Measurements from ENCODE around the gene SSH2.

SSH2 gene

GRCh38 chr17:29615048-29615385 is 315.0 kb downstream of the SSH2 start:
- Mint-ChIP-seq H3K9me3 (no peaks in the 10 kb centered on the region), H3K36me3 (ENCODE audit: insufficient read depth) (peaks cover 2% of the 10 kb centered on the region), H3K4me3 (peak overlapping the region; percentile 85), H3K27ac (ENCODE audit: low read depth) (peak overlapping the region; percentile 57), H3K4me1 (peaks cover 41% of the 10 kb centered on the region), H3K27me3 (no peaks in the 10 kb centered on the region)
- DNase-seq (ENCODE audit: low spot score in 2 of 2) (peak; percentile 57 to 73), ATAC-seq (replicated peaks; ENCODE audit: extremely low read depth, poor library complexity, severe bottlenecking) (peak; percentile 58)

- ATAC-seq (replicated peaks; ENCODE audit: extremely low read depth, poor library complexity, severe bottlenecking) (no peak), DNase-seq (ENCODE audit: low spot score in 2 of 2) (no peak)
- no peaks in the 10 kb centered on the region for H3K27me3 Mint-ChIP-seq
- H3K36me3 Mint-ChIP-seq (ENCODE audit: insufficient read depth): peaks cover 2% of the 10 kb centered on the region
- H3K4me1 Mint-ChIP-seq: peaks cover 41% of the 10 kb centered on the region
- peak overlapping the region; percentile 57 for H3K27ac Mint-ChIP-seq (ENCODE audit: low read depth)
- no peaks in the 10 kb centered on the region for H3K9me3 Mint-ChIP-seq
- peak overlapping the region; percentile 85 for H3K4me3 Mint-ChIP-seq
These were observed 315.5 kb downstream of the SSH2 start for GRCh38 chr17:29614349-29615047.

DNA sequence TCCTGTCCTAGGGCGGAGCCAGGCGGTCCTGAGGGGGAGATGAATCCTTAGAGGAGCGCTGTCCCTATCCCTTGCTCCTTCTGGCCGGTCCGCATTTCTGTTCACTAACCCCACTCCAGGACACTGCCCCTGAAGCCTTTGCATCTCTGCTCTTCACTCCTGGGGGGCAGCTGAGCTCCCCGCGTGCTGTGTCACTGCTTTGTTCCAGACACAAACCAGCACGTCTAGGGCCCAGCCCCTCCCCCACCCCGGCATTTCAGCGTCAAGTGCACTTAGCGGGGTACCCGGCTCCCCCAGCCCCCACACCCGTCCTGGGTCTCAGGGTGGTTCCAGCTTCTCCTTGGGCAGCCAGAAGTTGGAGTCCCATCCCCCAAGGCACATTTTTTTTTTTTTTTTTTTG is 316.2 kb downstream of the SSH2 start:
- no peak for DNase-seq (ENCODE audit: low spot score in 2 of 2)
- H3K36me3 Mint-ChIP-seq (ENCODE audit: insufficient read depth): peaks cover 2% of the 10 kb centered on the region
- peak overlapping the region; percentile 85 for H3K4me3 Mint-ChIP-seq
- peaks cover 41% of the 10 kb centered on the region for H3K4me1 Mint-ChIP-seq
- ATAC-seq (replicated peaks; ENCODE audit: extremely low read depth, poor library complexity, severe bottlenecking): no peak
- H3K27me3 Mint-ChIP-seq: no peaks in the 10 kb centered on the region
- no peak overlapping the region for H3K27ac Mint-ChIP-seq (ENCODE audit: low read depth)
- no peaks in the 10 kb centered on the region for H3K9me3 Mint-ChIP-seq

DNA sequence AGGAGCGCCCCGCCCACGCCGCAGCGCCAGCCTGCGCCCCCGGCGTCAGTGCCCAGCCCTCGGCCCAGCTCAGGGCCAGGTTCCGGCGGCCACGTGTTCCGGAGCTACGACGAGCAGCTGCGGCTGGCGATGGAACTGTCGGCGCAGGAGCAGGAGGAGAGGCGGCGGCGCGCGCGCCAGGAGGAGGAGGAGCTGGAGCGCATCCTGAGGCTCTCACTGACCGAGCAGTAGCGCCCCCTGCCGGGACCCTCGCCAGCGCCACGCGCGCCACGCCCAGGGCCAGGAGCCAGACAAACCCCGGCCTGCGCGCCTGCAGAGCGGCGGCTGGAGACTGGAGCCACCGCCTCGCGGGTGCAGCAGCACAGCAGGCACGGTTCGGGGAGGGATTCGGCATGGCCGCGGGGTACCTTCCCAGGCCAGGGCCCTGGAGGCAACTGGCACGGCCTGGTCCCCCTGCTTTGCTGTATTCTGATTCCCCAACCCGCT is 316.6 kb downstream of the SSH2 start:
- no peak for ATAC-seq (replicated peaks; ENCODE audit: extremely low read depth, poor library complexity, severe bottlenecking)
- Mint-ChIP-seq H3K27me3 (no peaks in the 10 kb centered on the region), H3K4me3 (peak overlapping the region; percentile 85), H3K27ac (ENCODE audit: low read depth) (no peak overlapping the region), H3K4me1 (peaks cover 40% of the 10 kb centered on the region), H3K9me3 (no peaks in the 10 kb centered on the region), H3K36me3 (ENCODE audit: insufficient read depth) (peaks cover 2% of the 10 kb centered on the region)
- DNase-seq (ENCODE audit: low spot score in 2 of 2): peak; percentile 83 to 95

DNA sequence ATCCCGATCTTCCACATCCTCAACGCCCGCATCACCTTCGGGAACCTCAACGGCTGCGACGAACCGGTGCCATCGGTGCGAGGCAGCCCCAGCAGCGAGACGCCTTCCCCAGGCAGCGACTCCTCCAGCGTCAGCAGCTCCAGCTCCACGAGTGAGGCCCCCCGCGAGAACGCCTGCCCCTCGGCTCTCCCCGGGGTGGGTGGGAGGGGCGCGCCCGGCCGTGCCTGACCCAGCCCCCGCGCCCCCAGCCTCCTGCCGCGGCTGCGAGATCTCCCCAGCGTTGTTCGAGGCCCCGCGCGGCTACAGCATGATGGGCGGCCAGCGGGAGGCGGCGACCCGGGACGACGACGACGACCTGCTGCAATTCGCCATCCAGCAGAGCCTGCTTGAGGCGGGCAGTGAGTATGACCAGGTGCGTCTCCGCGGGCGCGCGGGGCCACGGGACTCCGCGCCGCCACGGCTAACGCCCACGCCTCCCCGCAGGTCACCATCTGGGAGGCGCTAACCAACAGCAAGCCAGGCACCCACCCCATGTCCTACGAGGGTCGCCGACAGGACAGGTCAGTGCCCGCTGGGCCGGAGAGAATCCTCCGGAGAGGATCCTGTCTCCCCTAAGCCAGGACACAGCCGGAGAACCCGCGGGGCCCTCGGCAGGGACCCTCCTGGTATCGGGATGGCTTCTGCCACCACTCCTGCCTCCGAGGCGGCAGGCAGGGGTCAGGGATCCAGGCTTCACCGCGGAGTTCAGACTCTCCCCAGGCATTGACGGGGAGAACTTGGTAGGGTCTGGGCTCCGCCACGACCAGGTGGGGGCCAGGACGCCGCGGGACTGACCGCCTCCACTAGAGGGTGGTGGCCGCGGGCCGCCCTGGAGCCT is 317.4 kb downstream of the SSH2 start:
- H3K27ac Mint-ChIP-seq (ENCODE audit: low read depth): no peak overlapping the region
- peak overlapping the region; percentile 27 for H3K4me3 Mint-ChIP-seq
- peaks cover 2% of the 10 kb centered on the region for H3K36me3 Mint-ChIP-seq (ENCODE audit: insufficient read depth)
- DNase-seq (ENCODE audit: low spot score in 2 of 2): no peak
- H3K4me1 Mint-ChIP-seq: peaks cover 36% of the 10 kb centered on the region
- no peaks in the 10 kb centered on the region for H3K27me3 Mint-ChIP-seq
- H3K9me3 Mint-ChIP-seq: no peaks in the 10 kb centered on the region
- ATAC-seq (replicated peaks; ENCODE audit: extremely low read depth, poor library complexity, severe bottlenecking): no peak

GRCh38 chr17:29612094-29612403 is 318.0 kb downstream of the SSH2 start:
- DNase-seq (ENCODE audit: low spot score in 2 of 2): no peak
- Mint-ChIP-seq H3K9me3 (no peaks in the 10 kb centered on the region), H3K27ac (ENCODE audit: low read depth) (no peak overlapping the region), H3K4me1 (peaks cover 31% of the 10 kb centered on the region), H3K27me3 (no peaks in the 10 kb centered on the region), H3K4me3 (no peak overlapping the region), H3K36me3 (ENCODE audit: insufficient read depth) (peaks cover 2% of the 10 kb centered on the region)
- ATAC-seq (replicated peaks; ENCODE audit: extremely low read depth, poor library complexity, severe bottlenecking): no peak

DNA sequence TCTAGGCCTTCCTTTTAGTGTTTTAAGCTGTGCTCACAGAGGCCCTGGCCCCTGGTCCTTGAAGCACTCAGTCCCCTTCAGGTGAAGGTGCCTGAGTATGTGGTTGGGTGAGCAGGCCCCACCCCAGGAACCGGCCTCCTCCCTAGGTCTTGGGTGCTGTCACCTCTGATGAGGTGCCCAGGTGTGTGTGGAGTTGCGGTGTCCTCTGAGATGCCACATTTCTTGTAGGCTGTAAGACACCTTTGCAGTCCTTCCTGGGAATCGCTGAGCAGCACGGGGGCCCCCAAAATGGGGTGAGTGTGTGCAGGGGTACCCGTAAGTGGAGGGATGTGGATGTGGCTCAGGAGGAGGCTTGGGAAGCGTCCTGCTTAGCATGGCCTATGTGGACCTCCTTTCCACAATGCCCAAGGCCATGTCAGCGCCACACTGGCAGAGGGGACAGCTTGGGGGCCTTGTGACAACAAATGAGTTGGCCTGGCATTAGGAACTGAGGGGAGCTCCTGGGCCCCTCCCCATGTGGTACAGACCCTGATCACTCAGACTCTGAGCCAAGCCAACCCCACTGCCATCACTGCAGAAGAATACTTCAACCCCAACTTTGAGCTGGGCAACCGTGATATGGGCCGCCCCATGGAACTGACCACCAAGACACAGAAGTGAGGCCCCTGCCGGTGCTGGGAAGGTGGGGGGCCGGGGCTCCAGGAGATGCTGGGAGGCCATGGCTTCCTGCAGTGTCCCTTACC is 318.5 kb downstream of the SSH2 start:
- no peaks in the 10 kb centered on the region for H3K9me3 Mint-ChIP-seq
- H3K36me3 Mint-ChIP-seq (ENCODE audit: insufficient read depth): peaks cover 2% of the 10 kb centered on the region
- no peak for ATAC-seq (replicated peaks; ENCODE audit: extremely low read depth, poor library complexity, severe bottlenecking)
- peaks cover 26% of the 10 kb centered on the region for H3K4me1 Mint-ChIP-seq
- DNase-seq (ENCODE audit: low spot score in 2 of 2): no peak
- H3K27me3 Mint-ChIP-seq: no peaks in the 10 kb centered on the region
- no peak overlapping the region for H3K27ac Mint-ChIP-seq (ENCODE audit: low read depth)
- H3K4me3 Mint-ChIP-seq: no peak overlapping the region

- ATAC-seq (replicated peaks; ENCODE audit: extremely low read depth, poor library complexity, severe bottlenecking): no peak
- peaks cover 15% of the 10 kb centered on the region for H3K4me1 Mint-ChIP-seq
- H3K27ac Mint-ChIP-seq (ENCODE audit: low read depth): no peak overlapping the region
- H3K4me3 Mint-ChIP-seq: no peak overlapping the region
- no peaks in the 10 kb centered on the region for H3K9me3 Mint-ChIP-seq
- no peak for DNase-seq (ENCODE audit: low spot score in 2 of 2)
- no peaks in the 10 kb centered on the region for H3K27me3 Mint-ChIP-seq
- no peaks in the 10 kb centered on the region for H3K36me3 Mint-ChIP-seq (ENCODE audit: insufficient read depth)
These were observed 319.6 kb downstream of the SSH2 start for GRCh38 chr17:29610395-29610794.

DNA sequence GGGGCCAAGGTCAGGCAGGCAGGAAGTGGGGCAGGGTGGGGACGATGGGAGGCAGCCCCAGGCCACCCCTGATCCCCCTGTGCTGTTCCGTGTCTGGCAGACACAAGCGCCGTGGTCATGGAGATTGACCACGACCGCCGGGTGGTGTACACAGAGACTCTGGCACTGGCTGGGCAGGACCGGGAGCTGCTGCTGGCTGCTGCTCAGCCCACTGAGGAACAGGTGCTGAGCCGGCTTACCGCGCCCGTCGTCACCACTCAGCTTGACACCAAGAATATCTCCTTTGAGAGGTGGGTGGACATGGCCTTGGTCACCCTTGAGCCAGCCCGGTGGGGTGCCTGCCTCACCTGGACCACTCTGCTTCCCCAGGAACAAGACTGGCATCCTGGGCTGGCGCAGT is 321.0 kb downstream of the SSH2 start:
- Mint-ChIP-seq H3K27me3 (no peaks in the 10 kb centered on the region), H3K27ac (ENCODE audit: low read depth) (no peak overlapping the region), H3K36me3 (ENCODE audit: insufficient read depth) (no peaks in the 10 kb centered on the region), H3K4me1 (peaks cover 4% of the 10 kb centered on the region), H3K4me3 (no peak overlapping the region), H3K9me3 (no peaks in the 10 kb centered on the region)
- ATAC-seq (replicated peaks; ENCODE audit: extremely low read depth, poor library complexity, severe bottlenecking) (no peak), DNase-seq (ENCODE audit: low spot score in 2 of 2) (no peak)

- no peaks in the 10 kb centered on the region for H3K9me3 Mint-ChIP-seq
- no peak for DNase-seq (ENCODE audit: low spot score in 2 of 2)
- H3K4me1 Mint-ChIP-seq: no peaks in the 10 kb centered on the region
- H3K27me3 Mint-ChIP-seq: no peaks in the 10 kb centered on the region
- no peak overlapping the region for H3K4me3 Mint-ChIP-seq
- ATAC-seq (replicated peaks; ENCODE audit: extremely low read depth, poor library complexity, severe bottlenecking): no peak
- H3K27ac Mint-ChIP-seq (ENCODE audit: low read depth): no peak overlapping the region
- no peaks in the 10 kb centered on the region for H3K36me3 Mint-ChIP-seq (ENCODE audit: insufficient read depth)
These were observed 322.4 kb downstream of the SSH2 start for GRCh38 chr17:29607557-29608195.

DNA sequence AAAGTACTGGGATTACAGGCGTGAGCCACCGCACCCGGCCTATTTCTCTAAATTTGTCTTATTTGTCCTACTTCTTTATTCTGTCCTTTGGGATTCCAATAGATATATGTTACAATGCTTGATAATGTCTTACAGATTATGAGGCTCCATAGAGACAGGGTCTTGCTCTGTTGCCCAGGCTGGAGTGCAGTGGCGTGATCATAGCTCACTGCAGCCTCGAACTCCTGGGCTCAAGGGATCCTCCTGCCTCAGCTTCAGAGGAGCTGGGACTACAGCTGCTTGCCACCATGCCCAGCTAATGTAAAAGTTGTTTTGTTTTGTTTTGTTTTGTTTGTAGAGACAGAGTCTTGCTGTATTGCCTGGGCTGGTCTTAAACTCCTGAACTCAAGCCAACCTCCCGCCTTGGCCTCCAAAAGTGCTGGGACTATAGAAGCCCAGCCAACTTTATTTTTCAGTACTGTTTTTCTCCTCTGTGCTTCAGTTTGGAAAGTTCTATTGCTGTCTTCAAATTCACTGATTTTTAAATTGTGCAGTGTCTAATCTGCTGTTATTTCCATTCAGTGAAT is 326.8 kb downstream of the SSH2 start:
- Mint-ChIP-seq H3K9me3 (no peaks in the 10 kb centered on the region), H3K27me3 (no peaks in the 10 kb centered on the region), H3K4me3 (no peak overlapping the region), H3K27ac (ENCODE audit: low read depth) (no peak overlapping the region), H3K36me3 (ENCODE audit: insufficient read depth) (no peaks in the 10 kb centered on the region), H3K4me1 (no peaks in the 10 kb centered on the region)
- DNase-seq (ENCODE audit: low spot score in 2 of 2) (no peak), ATAC-seq (replicated peaks; ENCODE audit: extremely low read depth, poor library complexity, severe bottlenecking) (no peak)
